Trophoblast cell (in vitro differentiated cells and primary cell): ENCODE results near the gene MARCHF2.
A peak's percentile ranks its signal among the peaks of the same experiment; 100 is the strongest.
"Not testable (repeated sequence)": the region's sequence is repeated elsewhere in the genome, so short reads cannot be mapped to it uniquely, and the experiment has no call there.

Experiments
- DNase-seq, 2 donors: peaks; one replicate each; pipeline ENCODE4 v3.0.0-alpha.2; 2016
- H2AFZ ChIP-seq: 2 replicates; pipeline ENCODE4 v1.6.1; 2013; ENCODE audit warnings: low read length, moderate library complexity, mild to moderate bottlenecking; ENCODE audit not compliant: insufficient read depth, poor library complexity
- H2AK5ac ChIP-seq: 2 replicates; pipeline ENCODE4 v1.6.1; 2013; ENCODE audit warnings: mild to moderate bottlenecking, low read length
- H2BK120ac ChIP-seq: 2 replicates; pipeline ENCODE4 v1.6.1; 2013; ENCODE audit warnings: low read length, mild to moderate bottlenecking, moderate library complexity; ENCODE audit not compliant: insufficient read depth, poor library complexity
- H2BK12ac ChIP-seq: 2 replicates; pipeline ENCODE4 v1.6.1; 2013; ENCODE audit warnings: mild to moderate bottlenecking, low read length, moderate library complexity
- H2BK5ac ChIP-seq: 2 replicates; pipeline ENCODE4 v1.6.1; 2013; ENCODE audit warnings: low read length, low read depth, moderate library complexity, mild to moderate bottlenecking; ENCODE audit not compliant: poor library complexity
- H3K14ac ChIP-seq: 2 replicates; pipeline ENCODE4 v1.6.1; 2013; ENCODE audit warnings: mild to moderate bottlenecking, low read length
- H3K18ac ChIP-seq: 2 replicates; pipeline ENCODE4 v1.6.1; 2013; ENCODE audit warnings: mild to moderate bottlenecking, low read length
- H3K23ac ChIP-seq: 2 replicates; pipeline ENCODE4 v1.6.1; 2013; ENCODE audit warnings: low read length
- H3K27ac ChIP-seq: 2 replicates; pipeline ENCODE4 v1.5.1; 2013; ENCODE audit warnings: low read depth, mild to moderate bottlenecking, inconsistent platforms, low read length, moderate library complexity
- H3K27me3 ChIP-seq: 2 replicates; pipeline ENCODE4 v1.6.1; 2013; ENCODE audit warnings: inconsistent platforms, mild to moderate bottlenecking, low read length, moderate library complexity; ENCODE audit not compliant: insufficient read depth
- H3K36me3 ChIP-seq, 2 experiments: 1 replicate in 1 of 2; 2 replicates in 1 of 2; pipeline ENCODE4 v1.6.1; 2013; ENCODE audit warnings: low read length in 2 of 2, mild to moderate bottlenecking in 2 of 2, moderate library complexity in 1 of 2; ENCODE audit not compliant: insufficient read depth in 2 of 2, control insufficient read depth in 1 of 2
- H3K4ac ChIP-seq: 2 replicates; pipeline ENCODE4 v1.6.1; 2013; ENCODE audit warnings: low read depth, mild to moderate bottlenecking, low read length, moderate library complexity
- H3K4me1 ChIP-seq, 2 experiments: 1 replicate in 1 of 2; 2 replicates in 1 of 2; pipeline ENCODE4 v1.6.1; 2013; ENCODE audit warnings: low read length in 2 of 2, mild to moderate bottlenecking in 2 of 2, moderate library complexity in 1 of 2; ENCODE audit not compliant: insufficient read depth in 2 of 2, control insufficient read depth in 1 of 2
- H3K4me2 ChIP-seq: 2 replicates; pipeline ENCODE4 v1.6.1; 2013; ENCODE audit warnings: inconsistent platforms, mild to moderate bottlenecking, low read length, moderate library complexity
- H3K4me3 ChIP-seq: 2 replicates; pipeline ENCODE4 v1.5.1; 2013; ENCODE audit warnings: mild to moderate bottlenecking, low read depth, low read length, inconsistent platforms
- H3K79me1 ChIP-seq: one replicate; pipeline ENCODE4 v1.6.1; 2013; ENCODE audit warnings: low read length
- H3K79me2 ChIP-seq: 2 replicates; pipeline ENCODE4 v1.6.1; 2013; ENCODE audit warnings: low read length, mild to moderate bottlenecking; ENCODE audit not compliant: control insufficient read depth, insufficient read depth, poor library complexity
- H3K9ac ChIP-seq: 2 replicates; pipeline ENCODE4 v1.6.1; 2013; ENCODE audit warnings: mild to moderate bottlenecking, low read length
- H3K9me3 ChIP-seq: 2 replicates; pipeline ENCODE4 v1.6.1; 2013; ENCODE audit warnings: low read depth, mild to moderate bottlenecking, control low read depth, inconsistent platforms, low read length; ENCODE audit not compliant: insufficient read depth
- H4K12ac ChIP-seq: 2 replicates; pipeline ENCODE4 v1.6.1; 2013; ENCODE audit warnings: low read depth, mild to moderate bottlenecking, low read length, moderate library complexity
- H4K8ac ChIP-seq: 2 replicates; pipeline ENCODE4 v1.6.1; 2013; ENCODE audit warnings: low read depth, mild to moderate bottlenecking, low read length, moderate library complexity
- H4K91ac ChIP-seq: one replicate; pipeline ENCODE4 v1.6.1; 2013; ENCODE audit warnings: low read depth, mild to moderate bottlenecking, low read length, moderate library complexity
- WGBS: extraction: QIAGEN DNeasy Blood & Tissue Kit; methylation state at CpG from one replicate; pipeline ENCODE4 v1.1.7; 2013; ENCODE audit warnings: missing lambda C conversion rate; ENCODE audit not compliant: insufficient read length, insufficient coverage; ENCODE audit errors: extremely low coverage; 5-methylcytosine and 5-hydroxymethylcytosine counted together

Gene MARCHF2

GRCh38 chr19:8386419-8386818 is 26.7 kb upstream of the MARCHF2 start:
- not testable (repeated sequence) for H4K12ac ChIP-seq, H3K4me3 ChIP-seq, H3K9ac ChIP-seq, H2AK5ac ChIP-seq, H3K27me3 ChIP-seq, H3K14ac ChIP-seq, H3K79me1 ChIP-seq, H2BK5ac ChIP-seq, H4K8ac ChIP-seq, H3K36me3 ChIP-seq, H3K9me3 ChIP-seq, H3K4me2 ChIP-seq, H3K79me2 ChIP-seq, H2BK120ac ChIP-seq, H2BK12ac ChIP-seq, H3K27ac ChIP-seq, DNase-seq, H2AFZ ChIP-seq, H3K18ac ChIP-seq, H3K23ac ChIP-seq, H3K4ac ChIP-seq
- Histone ChIP-seq H3K4me1 (peaks cover 10 to 11% of the 10 kb centered on the region in 2 experiments), H4K91ac (peak overlapping the region; percentile 11)
- WGBS, result no CpG with 5 or more reads among the region's 9 CpGs

- no CpG with 5 or more reads among the region's 4 CpGs for WGBS
- Histone ChIP-seq H2BK5ac (no peak overlapping the region), H4K12ac (no peak overlapping the region), H3K79me2 (peaks cover 6% of the 10 kb centered on the region), H3K9ac (no peak overlapping the region), H4K8ac (no peak overlapping the region), H3K9me3 (peaks cover 4% of the 10 kb centered on the region), H3K4me1 (peaks cover 10 to 12% of the 10 kb centered on the region in 2 experiments), H2AK5ac (no peak overlapping the region), H2BK12ac (no peak overlapping the region), H3K79me1 (peaks cover 9% of the 10 kb centered on the region), H3K14ac (no peak overlapping the region), H2BK120ac (no peak overlapping the region), H3K4me3 (no peak overlapping the region), H3K4me2 (no peak overlapping the region), H3K18ac (no peak overlapping the region), H3K36me3 (peaks cover 0 to 1% of the 10 kb centered on the region in 2 experiments), H3K27ac (no peak overlapping the region), H4K91ac (no peak overlapping the region), H2AFZ (no peak overlapping the region), H3K27me3 (no peaks in the 10 kb centered on the region), H3K23ac (no peak overlapping the region), H3K4ac (no peak overlapping the region)
- no peak for DNase-seq
These were observed 26.1 kb upstream of the MARCHF2 start for GRCh38 chr19:8386990-8387389.

- no peak overlapping the region for H2BK5ac ChIP-seq
- H3K79me1 ChIP-seq, result peaks cover 9% of the 10 kb centered on the region
- no peak overlapping the region for H3K4me2 ChIP-seq
- no CpG with 5 or more reads among the region's 16 CpGs for WGBS
- no peak overlapping the region for H2AFZ ChIP-seq
- peaks cover 10% of the 10 kb centered on the region for H3K79me2 ChIP-seq
- no peak overlapping the region for H3K23ac ChIP-seq
- H4K8ac ChIP-seq, result no peak overlapping the region
- no peak overlapping the region for H2AK5ac ChIP-seq
- H3K14ac ChIP-seq, result no peak overlapping the region
- no peak overlapping the region for H3K9ac ChIP-seq
- H2BK12ac ChIP-seq, result no peak overlapping the region
- no peak overlapping the region for H3K18ac ChIP-seq
- H3K4me3 ChIP-seq, result no peak overlapping the region
- peaks cover 0 to 1% of the 10 kb centered on the region in 2 experiments for H3K36me3 ChIP-seq
- H3K9me3 ChIP-seq, result peaks cover 4% of the 10 kb centered on the region
- DNase-seq, result no peak
- no peak overlapping the region for H3K27ac ChIP-seq
- H2BK120ac ChIP-seq, result no peak overlapping the region
- no peaks in the 10 kb centered on the region for H3K27me3 ChIP-seq
- H3K4ac ChIP-seq, result no peak overlapping the region
- no peak overlapping the region for H4K12ac ChIP-seq
- no peak overlapping the region for H4K91ac ChIP-seq
- H3K4me1 ChIP-seq, result peaks cover 10% of the 10 kb centered on the region in 2 experiments
These were observed 25.2 kb upstream of the MARCHF2 start for GRCh38 chr19:8387688-8388611.

- no peak overlapping the region for H3K4ac ChIP-seq
- no peak overlapping the region for H4K8ac ChIP-seq
- H3K18ac ChIP-seq, result no peak overlapping the region
- peaks cover 0 to 1% of the 10 kb centered on the region in 2 experiments for H3K36me3 ChIP-seq
- no peak overlapping the region for H3K4me2 ChIP-seq
- H3K23ac ChIP-seq, result no peak overlapping the region
- H2BK120ac ChIP-seq, result no peak overlapping the region
- no peak overlapping the region for H2AK5ac ChIP-seq
- H3K79me1 ChIP-seq, result peaks cover 9% of the 10 kb centered on the region
- no peak overlapping the region for H3K4me3 ChIP-seq
- H3K27ac ChIP-seq, result no peak overlapping the region
- peaks cover 10% of the 10 kb centered on the region in 2 experiments for H3K4me1 ChIP-seq
- H3K79me2 ChIP-seq, result peaks cover 14% of the 10 kb centered on the region
- peaks cover 4% of the 10 kb centered on the region for H3K9me3 ChIP-seq
- no peak overlapping the region for H3K14ac ChIP-seq
- H3K27me3 ChIP-seq, result no peaks in the 10 kb centered on the region
- H2AFZ ChIP-seq, result no peak overlapping the region
- DNase-seq, result no peak
- no CpG with 5 or more reads among the region's 2 CpGs for WGBS
- H3K9ac ChIP-seq, result no peak overlapping the region
- no peak overlapping the region for H4K12ac ChIP-seq
- no peak overlapping the region for H2BK5ac ChIP-seq
- H2BK12ac ChIP-seq, result no peak overlapping the region
- no peak overlapping the region for H4K91ac ChIP-seq
These were observed 24.5 kb upstream of the MARCHF2 start for GRCh38 chr19:8388612-8388958.
